Measurements from ENCODE around the gene MDH2.
"Not testable (repeated sequence)": the region's sequence is repeated elsewhere in the genome, so short reads cannot be mapped to it uniquely, and the experiment has no call there.

DNA sequence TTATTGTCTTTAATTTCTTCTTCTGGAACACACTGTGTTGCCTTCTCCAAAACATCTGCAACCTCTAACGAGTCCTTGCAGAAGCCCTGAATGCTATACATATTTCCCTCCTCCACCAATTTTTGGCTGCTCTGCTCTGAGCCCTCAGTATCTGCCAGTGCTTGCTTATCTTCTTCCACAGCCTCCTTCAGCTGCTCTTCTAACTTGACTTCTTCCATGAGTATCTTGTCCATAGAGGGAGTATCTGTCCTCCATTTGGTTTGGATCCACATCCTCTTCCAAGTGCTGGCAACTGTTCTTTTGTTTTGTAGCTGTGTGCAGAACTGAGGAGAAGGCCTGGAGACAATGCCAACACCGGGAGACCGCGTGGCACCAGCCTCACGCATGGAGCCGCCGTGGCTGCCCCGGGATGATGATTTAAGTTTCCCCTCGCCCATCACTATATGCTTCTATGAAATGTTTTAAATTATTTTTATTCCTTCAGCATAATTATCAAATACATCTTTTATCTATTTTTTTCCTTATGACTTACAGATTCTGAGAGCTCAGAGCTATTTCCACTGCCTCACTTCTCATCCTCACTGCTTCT lies 65.2 kb downstream of the MDH2 start:
- TF ChIP-seq CTCF (conservative IDR thresholded peaks at IDR 0.05; ENCODE audit: low read length); EZH2phosphoT487 (IDR thresholded peaks at IDR 0.05; ENCODE audit: borderline replicate concordance): not testable (repeated sequence)

Data from Loucy (cell line).